ENCODE measurements around the gene PDZD4. TPM values are rescaled to one million over a fixed set of nuclear protein-coding genes. Genes with fewer than 3 reads are reported as not detected.
"Not testable (repeated sequence)": the region's sequence is repeated elsewhere in the genome, so short reads cannot be mapped to it uniquely, and the experiment has no call there.

Gene PDZD4
- polyA plus RNA-seq, 5 donors = 8.5 to 13.9 (median 10.4) TPM

DNA sequence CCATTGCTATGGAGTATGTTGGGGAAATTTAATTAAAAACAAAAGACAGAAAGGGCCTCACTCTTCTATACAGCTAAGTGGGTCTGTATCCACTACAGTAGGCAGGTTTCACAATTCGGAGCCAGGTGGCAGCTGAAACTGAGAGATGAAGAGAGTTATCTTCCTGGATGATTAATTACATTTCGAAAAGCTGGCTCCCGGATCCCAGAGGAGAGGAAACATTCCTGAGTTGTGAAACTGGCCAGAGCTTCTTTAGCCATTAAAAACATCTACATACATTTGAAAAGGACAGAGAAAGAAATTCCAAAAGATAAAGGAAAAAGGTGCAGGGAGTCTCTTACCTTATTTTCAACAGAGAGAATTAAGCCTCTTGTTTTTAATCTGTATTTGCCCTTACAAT, 15.5 kb upstream of the PDZD4 start:
- DNase-seq = no peak

GRCh38 chrX:153845195-153845594, 14.9 kb upstream of the PDZD4 start:
- DNase-seq = no peak

DNA sequence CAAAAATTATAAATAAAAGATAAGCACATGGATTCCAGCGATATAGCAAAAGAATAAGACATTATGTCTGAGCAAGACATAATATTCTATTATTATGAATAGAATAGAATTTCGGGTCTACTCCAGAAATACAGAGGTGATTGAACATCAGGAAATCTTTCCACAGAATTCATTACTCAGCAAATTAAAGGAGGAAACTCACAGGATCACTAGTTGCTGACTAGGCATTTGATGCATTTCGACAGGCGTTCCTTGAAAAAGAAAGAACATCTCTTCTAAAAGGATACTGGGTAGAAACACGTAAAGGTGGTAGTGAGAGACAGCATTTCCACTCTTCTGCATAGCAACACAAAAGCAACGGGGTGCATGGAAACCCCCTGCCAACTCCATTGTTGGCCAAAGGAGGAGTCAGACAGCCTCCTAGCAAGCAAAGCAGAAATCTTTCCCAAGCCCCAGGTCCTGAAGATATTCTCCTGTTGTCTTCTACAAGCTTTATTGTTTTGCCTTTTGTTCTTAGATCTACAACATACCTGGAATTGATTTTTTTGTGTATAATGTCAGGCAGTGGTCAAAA, 14.3 kb upstream of the PDZD4 start:
- DNase-seq = no peak

DNA sequence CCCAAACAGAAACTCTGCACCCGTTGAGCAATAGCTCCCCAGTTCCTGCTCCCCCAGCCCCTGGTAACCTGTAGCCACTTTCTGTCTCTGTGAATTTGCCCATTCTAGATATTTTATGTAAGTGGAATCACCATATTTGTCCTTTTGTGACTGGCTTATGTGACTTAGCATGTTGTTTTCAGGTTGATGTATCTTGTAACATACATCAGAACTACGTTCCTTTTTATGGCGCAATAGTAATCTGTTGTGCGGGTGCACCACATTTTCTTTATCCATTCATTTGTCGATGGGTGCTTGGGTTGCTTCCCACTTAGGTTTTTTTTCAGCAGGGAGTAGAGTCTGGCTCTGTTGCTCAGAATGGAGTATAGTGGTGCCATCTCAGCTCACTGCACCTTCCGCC, 6.6 kb upstream of the PDZD4 start:
- no peak for DNase-seq

- no peak for DNase-seq
Measured at GRCh38 chrX:153832728-153833127, 2.4 kb upstream of the PDZD4 start.

- no peak for DNase-seq
Measured at GRCh38 chrX:153831429-153832150, 1.2 kb upstream of the PDZD4 start.

DNA sequence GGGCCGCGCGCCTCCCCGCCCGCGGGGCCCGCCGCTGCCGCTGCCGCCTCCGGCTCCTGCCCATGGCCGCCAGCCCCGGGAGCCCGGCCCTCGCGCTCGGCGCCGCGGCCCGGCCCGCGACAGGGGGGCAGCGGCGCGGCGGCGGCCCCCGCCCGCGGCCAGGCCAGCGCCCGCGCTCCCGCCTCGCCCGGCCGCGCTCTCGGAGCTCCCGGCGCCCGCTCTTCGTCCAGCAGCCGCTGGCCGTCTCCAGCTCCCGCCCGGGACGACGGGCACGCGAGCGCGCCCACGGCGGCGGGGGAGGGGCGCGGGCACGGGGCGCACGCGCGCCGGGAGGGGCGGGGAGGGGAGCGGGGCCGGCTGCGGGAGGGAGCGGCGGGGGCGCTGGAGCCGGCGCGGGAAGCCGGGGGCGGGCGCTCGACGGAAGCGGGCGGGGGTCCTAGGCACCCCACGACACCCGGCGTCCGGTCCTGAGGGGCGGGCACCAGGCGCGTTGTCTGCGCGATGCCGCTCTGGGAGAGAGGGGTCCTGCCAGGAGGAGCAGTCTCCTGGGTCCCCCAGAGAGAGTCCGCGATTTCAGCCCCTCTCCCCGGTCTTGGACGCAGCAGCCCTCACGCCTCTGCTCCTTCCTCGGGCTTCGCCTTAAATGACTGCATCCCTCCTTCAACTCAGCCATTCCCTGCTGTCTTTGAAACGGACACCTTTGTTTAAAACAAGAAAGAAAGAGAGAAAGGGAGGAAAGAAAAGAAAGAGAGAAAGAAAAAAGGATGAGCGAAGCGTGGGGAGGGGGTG, 490 bp upstream of the PDZD4 start:
- no peak for DNase-seq

DNA sequence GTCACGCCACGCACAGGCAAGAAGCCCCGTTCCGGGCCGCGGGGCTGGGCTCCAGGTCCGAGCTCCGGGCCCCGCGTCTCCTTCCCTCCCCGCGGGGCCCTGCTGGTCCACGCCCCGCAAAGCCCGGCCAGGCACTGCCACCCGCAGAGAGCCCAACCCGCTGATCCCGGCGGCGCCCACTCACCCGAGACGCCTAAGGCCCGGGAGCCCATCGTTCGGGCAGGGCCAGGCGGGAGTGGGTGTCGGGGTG, 870 bp downstream of the PDZD4 start:
- no peak for DNase-seq

- DNase-seq = no peak
Measured at GRCh38 chrX:153828723-153829548, 1.4 kb downstream of the PDZD4 start.

DNA sequence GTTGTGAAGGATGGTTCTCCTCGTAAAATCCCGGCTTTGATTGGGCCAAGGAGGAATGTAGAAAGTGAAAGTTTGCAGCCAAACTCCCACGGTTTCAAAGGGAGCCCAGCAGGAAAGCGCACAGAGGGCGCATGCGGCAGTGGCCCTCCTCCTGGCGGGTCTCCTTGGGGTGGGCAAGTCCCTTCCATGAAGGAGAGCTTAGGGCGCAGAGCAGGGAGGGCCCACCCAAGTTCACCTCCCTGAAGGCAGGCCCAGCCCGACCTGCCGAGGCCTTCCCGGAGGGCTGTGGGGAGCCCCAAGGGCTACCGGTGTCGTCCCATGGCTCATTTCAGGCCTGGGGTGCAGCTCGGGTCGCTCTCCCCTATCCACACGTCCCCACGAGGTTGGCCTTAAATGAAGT, 2.0 kb downstream of the PDZD4 start:
- no peak for DNase-seq

DNA sequence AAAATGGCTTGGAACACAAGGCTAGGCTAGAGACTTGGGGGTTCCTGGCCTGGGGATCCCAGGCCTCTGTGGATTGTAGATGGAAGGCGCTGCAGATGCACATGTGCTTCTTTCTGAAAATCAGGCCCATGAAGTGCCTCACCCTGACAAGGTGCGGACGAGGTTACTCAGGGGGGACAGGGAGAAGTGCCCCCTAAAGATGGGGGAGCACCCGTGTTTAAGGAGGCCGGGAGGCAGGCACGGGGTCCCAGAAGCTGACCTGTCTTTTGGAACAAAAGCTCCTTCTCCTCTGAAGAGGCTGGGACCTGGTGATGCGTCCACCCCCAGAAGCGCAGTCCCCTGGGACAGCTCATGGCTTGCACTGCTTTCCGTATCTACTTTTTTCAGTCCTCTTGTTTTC, 2.4 kb downstream of the PDZD4 start:
- DNase-seq = no peak

DNA sequence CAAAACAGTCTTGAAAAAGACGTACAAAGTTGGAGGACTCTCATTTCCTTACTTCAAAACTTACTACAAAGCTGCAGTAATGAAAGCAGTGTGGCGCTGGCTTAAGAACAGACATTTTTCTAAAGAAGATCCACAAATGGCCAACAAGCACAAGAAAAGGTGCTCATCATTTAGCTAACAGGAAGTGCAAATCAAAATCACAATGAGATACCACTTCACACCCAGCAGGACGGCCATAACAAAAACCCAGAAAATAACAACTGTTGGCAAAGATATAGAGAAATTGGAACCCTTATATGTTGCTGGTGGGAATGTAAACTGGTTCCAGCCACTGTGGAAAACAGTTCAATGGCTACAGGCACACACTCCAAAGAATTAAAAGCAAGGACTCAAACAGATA, 3.3 kb downstream of the PDZD4 start:
- DNase-seq = no peak

GRCh38 chrX:153825042-153825441, 5.3 kb downstream of the PDZD4 start:
- no peak for DNase-seq

GRCh38 chrX:153824348-153824747, 6.0 kb downstream of the PDZD4 start:
- DNase-seq = no peak

DNA sequence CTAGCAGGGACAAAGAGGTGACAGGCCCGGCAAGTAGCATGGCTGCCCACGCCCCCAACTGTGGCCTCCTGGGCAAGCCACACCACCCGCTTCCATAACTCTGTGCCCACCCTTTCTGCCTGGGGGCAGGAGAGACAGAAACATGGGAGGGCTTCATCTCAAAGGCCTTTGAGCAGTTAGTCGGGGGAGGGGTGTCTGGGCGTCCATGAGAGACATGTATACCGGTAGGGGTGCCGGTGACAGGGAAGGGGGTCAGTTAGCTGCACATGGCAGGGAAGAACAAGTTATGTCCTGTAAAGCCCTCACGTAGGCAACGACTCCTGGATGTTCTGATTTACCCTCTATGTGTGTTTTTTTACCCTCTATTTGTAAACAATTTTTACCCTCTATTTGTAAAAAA, 9.3 kb downstream of the PDZD4 start:
- DNase-seq = no peak

DNA sequence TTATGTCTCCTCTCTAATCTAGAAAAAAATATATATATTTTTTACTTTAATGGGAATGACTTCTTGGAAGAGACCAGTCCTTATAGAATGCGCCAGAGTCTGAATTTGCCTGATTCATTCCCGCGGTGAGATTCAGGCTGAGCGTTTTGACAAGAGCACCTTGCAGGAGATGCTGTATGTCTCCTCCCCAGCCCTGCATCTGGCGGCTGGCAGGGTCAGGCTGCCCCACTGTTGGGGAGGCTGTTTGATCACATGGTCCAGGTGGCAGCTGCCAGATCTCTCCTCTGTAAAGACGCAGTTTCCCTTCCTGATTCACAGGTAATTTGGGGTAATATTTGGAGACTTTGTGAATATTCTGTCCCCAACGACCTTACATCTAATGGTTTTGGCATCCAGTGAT, 9.7 kb downstream of the PDZD4 start:
- no peak for DNase-seq

GRCh38 chrX:153819384-153820040, 10.8 kb downstream of the PDZD4 start:
- no peak for DNase-seq

DNA sequence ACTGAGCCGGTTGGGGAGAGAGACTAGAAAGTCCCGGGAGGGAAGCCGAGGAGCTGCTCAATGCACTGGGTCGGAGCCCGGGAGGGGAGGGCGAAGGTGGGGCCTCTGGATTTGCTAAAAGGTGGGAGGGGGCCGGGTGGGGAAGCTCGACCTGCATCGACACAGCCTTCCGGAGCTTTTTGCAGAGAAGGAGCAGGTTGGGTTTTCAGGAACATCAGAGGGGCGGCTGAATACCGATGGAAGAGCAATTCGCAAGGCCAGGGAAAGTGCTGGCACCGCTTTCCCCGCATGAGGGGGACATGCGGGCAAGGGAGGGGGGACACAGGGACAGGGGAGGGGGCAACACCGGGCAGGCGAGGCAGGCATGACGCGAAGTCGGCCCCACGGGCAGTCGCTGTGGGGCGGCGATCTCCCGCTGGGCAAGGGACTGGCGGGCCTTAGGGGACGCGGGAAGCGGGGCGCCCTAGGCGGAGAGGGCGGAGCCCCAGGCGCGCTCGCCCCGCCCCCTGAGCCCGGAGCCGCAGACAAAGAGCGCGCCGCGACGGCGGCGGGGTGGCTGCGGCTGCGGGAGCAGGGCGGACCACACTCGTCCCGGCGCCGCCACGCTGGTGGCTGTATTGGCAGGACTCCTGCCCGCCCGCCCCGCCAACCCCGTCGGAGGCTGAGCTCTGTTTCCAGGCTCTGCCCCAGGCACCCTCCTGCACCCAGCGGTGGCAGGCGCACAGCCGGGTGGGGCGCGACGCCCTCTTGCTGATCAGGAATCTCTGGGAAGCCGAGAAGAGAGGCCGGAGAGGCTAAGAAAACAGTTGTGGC, 11.6 kb downstream of the PDZD4 start:
- peak; percentile 36 to 45 for DNase-seq

- not testable (repeated sequence) for DNase-seq
Measured at GRCh38 chrX:153818064-153818463, 12.3 kb downstream of the PDZD4 start.

- no peak for DNase-seq
Measured at GRCh38 chrX:153816831-153817690, 13.3 kb downstream of the PDZD4 start.
